Colonic mucosa (tissue), 4 donors: ENCODE data around the gene TCFL5. TPM values are rescaled to one million over a fixed set of nuclear protein-coding genes. Genes with fewer than 3 reads are reported as not detected.

ENCODE experiments used
- DNase-seq: peaks from one replicate; pipeline ENCODE4 v3.0.0-alpha.2; 2020
- H3K27ac ChIP-seq: fragments of 200-600 bp; one replicate; pipeline ENCODE4 v1.8.0; 2021
- H3K27me3 ChIP-seq: fragments of 200-600 bp; one replicate; pipeline ENCODE4 v1.8.0; 2021
- H3K36me3 ChIP-seq: fragments of 200-600 bp; one replicate; pipeline ENCODE4 v1.8.0; 2021
- H3K4me1 ChIP-seq: fragments of 200-600 bp; one replicate; pipeline ENCODE4 v1.8.0; 2021; ENCODE audit warnings: mild to moderate bottlenecking
- H3K4me3 ChIP-seq: fragments of 200-600 bp; one replicate; pipeline ENCODE4 v1.8.0; 2021
- H3K9ac ChIP-seq, 2 donors: one replicate each; pipeline ENCODE4 v1.7.0; 2013; ENCODE audit warnings: control low read depth in 2 of 2, low read depth in 2 of 2, low read length in 2 of 2
- H3K9me3 ChIP-seq: fragments of 200-600 bp; one replicate; pipeline ENCODE4 v1.8.0; 2021
- intact Hi-C: fragments of 100-400 bp; cut with DNase I; formaldehyde crosslinking; loops from one replicate; pipeline ENCODE4 v1.14.1; 2022
- total RNA-seq, 2 donors: library from RNA; stranded (reverse); fragmentation: NEBNext Ultra II Directional in 1 of 2; extraction: Animal tissue kit (Norgen Biotek cat#: 25700) in 1 of 2; gene quantifications; one replicate each; pipeline ENCODE4 v1.2.1, GENCODE V29; 2021
- TF ChIP-seq, protein P1 (sequence below): fragments of 200-600 bp; IDR thresholded peaks from one replicate; pipeline ENCODE4 v1.8.0; 2022; ENCODE audit warnings: antibody characterized with exemption, mild to moderate bottlenecking
- donor health status: healthy.
- donor health status: DM: no; HTN: no; CAD: no.
- donor health status: DM: no; HTN: no; CAD: no.

TCFL5 gene
- total RNA-seq, 2 donors from 2014 or later = 6.2 to 7.3 TPM

DNA sequence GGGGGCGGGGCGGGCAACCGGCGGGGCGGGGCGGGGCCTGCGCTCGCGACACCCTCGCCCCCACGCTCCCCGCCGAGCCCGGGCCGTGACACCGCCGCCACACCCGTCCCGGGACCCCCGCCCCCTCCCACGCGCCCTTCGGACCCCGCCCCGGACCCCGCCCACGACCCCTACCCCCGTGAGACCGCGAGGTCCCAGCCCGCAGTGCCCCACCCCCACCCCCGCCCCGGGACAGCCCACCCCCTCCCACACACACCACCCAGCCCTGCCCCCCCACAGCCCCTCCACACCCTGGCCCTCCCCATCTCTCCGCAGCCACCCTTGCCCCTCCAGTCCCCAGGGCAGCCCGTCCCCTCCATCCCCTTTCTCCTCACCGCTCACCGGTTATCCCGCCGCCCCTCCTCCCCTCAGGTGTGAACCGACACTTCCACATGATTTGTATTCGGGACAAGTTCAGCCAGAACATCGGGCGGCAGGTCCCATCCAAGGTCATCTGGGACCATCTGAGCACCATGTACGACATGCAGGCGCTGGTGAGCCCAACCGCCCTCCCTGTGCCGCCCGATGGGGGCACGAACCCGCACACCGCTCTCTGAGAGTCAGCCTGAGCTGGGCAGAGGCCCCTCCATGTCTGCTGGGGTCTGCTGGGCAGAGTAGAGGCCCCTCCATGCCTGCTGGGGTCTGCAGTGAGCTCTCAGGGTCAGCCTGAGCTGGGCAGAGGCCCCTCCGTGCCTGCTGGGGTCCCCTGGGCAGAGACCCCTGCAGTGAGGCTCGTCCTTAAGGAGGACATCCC, 64.7 kb downstream of the TCFL5 start:
- Histone ChIP-seq H3K4me3 (peak overlapping the region; percentile 64), H3K27me3 (no peaks in the 10 kb centered on the region), H3K36me3 (no peaks in the 10 kb centered on the region), H3K27ac (peak overlapping the region; percentile 91), H3K9me3 (no peaks in the 10 kb centered on the region), H3K4me1 (peaks cover 18% of the 10 kb centered on the region), H3K9ac (peak overlapping the region; percentile 64 to 78)
- TF ChIP-seq, protein P1, sequence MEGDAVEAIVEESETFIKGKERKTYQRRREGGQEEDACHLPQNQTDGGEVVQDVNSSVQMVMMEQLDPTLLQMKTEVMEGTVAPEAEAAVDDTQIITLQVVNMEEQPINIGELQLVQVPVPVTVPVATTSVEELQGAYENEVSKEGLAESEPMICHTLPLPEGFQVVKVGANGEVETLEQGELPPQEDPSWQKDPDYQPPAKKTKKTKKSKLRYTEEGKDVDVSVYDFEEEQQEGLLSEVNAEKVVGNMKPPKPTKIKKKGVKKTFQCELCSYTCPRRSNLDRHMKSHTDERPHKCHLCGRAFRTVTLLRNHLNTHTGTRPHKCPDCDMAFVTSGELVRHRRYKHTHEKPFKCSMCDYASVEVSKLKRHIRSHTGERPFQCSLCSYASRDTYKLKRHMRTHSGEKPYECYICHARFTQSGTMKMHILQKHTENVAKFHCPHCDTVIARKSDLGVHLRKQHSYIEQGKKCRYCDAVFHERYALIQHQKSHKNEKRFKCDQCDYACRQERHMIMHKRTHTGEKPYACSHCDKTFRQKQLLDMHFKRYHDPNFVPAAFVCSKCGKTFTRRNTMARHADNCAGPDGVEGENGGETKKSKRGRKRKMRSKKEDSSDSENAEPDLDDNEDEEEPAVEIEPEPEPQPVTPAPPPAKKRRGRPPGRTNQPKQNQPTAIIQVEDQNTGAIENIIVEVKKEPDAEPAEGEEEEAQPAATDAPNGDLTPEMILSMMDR = no peak
- intact Hi-C loops = no loop called here
- peak; percentile 45 for DNase-seq

DNA sequence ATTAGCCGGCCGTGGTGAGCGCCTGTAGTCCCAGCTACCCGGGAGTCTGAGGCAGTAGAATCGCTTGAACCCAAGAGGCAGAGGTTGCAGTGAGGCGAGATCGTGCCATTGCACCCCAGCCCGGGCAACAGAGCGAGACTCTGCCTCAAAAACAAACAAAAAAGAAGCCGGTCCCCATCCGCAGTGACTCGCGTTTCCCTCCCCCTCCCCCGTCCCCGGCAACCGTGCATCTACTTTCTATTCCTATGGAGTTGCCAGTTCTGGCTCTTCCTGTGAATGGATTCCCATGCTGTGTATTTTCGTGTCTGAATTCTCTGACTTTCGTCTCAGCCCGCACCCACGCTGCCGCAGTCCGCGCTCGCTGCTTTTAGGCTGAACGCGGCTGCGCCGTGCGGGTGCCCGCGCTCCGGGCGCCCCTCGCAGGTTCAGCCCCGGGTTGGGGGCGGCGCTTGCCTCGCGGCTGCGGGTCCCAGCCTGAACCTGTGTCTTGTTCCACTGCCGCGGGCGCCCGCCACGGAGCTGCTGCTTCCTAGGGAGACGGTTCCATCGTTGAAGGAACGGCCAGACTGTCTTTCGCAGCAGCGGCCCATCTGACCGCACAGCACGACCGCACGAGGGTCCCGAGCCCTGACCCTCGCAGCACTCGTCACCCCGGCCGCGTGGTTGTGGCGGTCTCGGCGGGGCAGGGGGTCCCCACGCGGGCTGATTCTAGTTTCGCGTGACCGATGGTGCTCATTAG, 66.4 kb downstream of the TCFL5 start:
- intact Hi-C loops = no loop called here
- Histone ChIP-seq H3K27me3 (no peaks in the 10 kb centered on the region), H3K27ac (peak overlapping the region; percentile 91), H3K4me3 (peak overlapping the region; percentile 64), H3K9me3 (no peaks in the 10 kb centered on the region), H3K9ac (peak overlapping the region; percentile 73 to 81), H3K36me3 (no peaks in the 10 kb centered on the region), H3K4me1 (peaks cover 18% of the 10 kb centered on the region)
- TF ChIP-seq, protein P1 = no peak
- DNase-seq = peak; percentile 64

DNA sequence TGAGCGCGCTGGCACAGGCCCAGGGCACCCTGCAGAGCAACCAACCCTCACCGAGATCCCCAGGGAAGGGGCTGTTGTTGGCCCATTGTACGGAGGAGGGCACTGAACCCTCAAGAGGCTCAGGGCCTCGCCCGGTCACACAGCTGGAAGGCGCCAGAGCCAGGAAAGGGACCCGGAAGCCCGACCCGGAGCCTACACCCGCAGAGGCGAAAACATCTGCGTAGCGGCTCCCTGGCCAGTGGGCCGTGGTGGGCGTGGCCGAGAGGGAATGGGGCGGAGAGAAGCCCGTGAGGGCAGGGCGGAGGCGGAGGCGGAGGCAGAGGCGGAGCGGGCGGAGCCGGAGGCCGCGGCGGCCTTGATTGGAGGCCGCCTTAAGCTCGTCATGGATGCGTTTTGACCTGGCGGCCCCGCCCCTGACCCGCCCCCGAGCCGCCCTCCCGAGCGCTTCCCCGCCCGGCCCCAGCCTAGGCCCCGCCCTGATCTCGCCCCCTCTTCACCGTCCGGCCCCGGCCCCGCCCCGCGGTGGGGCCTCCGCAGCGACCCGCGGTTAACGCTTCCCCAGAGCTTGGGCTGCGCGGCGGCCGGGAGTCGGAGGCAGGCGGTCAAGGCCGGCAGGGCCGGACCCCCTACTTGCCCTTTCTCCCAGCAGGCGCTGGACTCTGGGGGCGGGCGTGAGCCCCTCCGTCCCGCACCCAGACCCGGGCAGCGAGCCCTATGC, 67.5 kb downstream of the TCFL5 start:
- TF ChIP-seq, protein P1 = no peak
- H3K9me3 ChIP-seq = no peaks in the 10 kb centered on the region
- intact Hi-C loops = no loop called here
- peaks cover 18% of the 10 kb centered on the region for H3K4me1 ChIP-seq
- H3K36me3 ChIP-seq = no peaks in the 10 kb centered on the region
- peak; percentile 97 for DNase-seq
- H3K4me3 ChIP-seq = peak overlapping the region; percentile 64
- peak overlapping the region; percentile 77 to 81 for H3K9ac ChIP-seq
- H3K27ac ChIP-seq = peak overlapping the region; percentile 91
- H3K27me3 ChIP-seq = no peaks in the 10 kb centered on the region

DNA sequence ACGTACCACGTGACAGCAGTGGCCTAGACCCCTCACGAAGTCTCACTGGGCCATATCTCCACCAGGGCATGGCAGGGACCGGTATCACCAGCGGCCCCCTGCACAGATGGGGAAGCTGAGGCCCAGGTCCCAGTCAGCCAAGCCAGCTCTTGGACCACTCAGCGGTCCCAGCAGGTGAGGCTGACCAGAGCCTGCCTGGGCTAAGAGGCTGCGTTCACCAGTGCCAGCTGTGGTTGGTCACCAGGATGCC, 67.9 kb downstream of the TCFL5 start:
- Histone ChIP-seq H3K9me3 (no peaks in the 10 kb centered on the region), H3K9ac (peak overlapping the region; percentile 76 to 77), H3K36me3 (no peaks in the 10 kb centered on the region), H3K27ac (peak overlapping the region; percentile 83), H3K4me1 (peaks cover 18% of the 10 kb centered on the region), H3K27me3 (no peaks in the 10 kb centered on the region), H3K4me3 (peak overlapping the region; percentile 14)
- intact Hi-C loops = no loop called here
- DNase-seq = peak; percentile 39
- TF ChIP-seq, protein P1 = no peak

DNA sequence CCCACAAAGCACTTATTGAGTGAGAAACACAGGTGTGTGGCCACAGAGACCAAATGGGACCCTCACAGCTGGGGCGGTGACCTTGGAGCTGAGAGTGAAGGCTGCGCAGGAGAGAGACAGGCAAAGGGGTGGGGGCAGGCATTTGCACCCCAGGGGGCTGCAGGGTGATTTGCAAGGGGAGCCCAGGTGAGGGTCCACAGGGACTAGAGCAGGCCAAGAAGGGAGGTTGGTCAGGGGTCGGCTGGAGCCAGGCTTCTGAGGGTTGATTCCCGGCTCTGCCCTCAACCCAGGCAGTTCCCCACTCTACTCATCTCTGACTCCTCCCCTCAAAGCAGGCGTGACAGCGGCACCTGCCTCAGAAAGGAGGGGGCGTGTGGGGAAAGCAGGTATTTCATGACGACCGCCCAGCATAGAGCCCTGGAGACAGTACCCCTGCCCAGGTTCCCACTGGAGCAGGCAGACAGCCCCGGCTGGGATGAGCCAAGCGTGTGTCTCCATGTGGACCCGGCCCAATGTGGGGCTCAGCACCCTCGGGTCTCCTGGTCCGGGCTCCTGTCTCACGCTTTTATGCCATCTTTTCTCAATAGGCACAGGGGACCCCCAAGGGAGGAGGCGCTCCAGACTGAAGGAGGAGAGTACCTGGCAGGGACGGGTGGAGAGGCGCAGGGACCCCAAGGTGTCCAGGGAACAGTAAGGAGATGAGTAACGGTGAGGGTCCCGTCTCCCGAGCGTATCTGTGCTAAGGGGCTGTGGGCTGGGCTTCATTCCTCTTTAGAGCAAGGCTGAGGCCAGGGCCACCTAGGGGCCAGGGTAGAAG, 68.5 kb downstream of the TCFL5 start:
- peak overlapping the region; percentile 76 to 77 for H3K9ac ChIP-seq
- peaks cover 15% of the 10 kb centered on the region for H3K4me1 ChIP-seq
- peak overlapping the region; percentile 14 for H3K4me3 ChIP-seq
- peak overlapping the region; percentile 83 for H3K27ac ChIP-seq
- H3K9me3 ChIP-seq = no peaks in the 10 kb centered on the region
- H3K27me3 ChIP-seq = no peaks in the 10 kb centered on the region
- no peaks in the 10 kb centered on the region for H3K36me3 ChIP-seq
- intact Hi-C loops = no loop called here
- TF ChIP-seq, protein P1 = no peak
- no peak for DNase-seq
